Hematopoietic multipotent progenitor cell treated with erythropoietin and hydrocortisone succinate and interleukin-3 and kit ligand, for 15 days (in vitro differentiated cells): ENCODE measurements around the gene SMARCB1.
A peak's percentile ranks its signal among the peaks of the same experiment; 100 is the strongest.

Experiments
- DNase-seq: peaks from one replicate; pipeline ENCODE4 v3.0.0-alpha.2; 2015; ENCODE audit warnings: low spot score

Gene SMARCB1

DNA sequence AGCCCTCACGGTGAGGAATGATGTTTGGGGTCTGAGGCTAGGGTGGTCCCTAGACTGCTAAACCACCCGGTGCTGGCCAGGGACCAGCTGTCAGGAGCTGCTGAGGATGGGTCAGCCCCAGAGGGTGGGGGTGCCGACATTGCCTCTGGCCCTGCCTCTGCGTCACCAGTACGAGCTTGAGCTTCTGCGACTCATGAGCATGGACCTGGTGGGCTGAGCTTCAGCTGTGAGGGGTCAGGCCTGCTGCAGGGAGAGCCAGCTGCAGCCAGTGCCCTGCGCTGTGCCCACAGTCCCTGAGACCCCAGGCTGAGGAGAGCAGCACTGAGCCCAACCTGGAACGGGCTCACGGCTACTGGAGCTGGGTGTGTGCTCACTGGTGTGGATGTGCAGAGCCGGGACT lies 45.0 kb downstream of the SMARCB1 start:
- no peak for DNase-seq

DNA sequence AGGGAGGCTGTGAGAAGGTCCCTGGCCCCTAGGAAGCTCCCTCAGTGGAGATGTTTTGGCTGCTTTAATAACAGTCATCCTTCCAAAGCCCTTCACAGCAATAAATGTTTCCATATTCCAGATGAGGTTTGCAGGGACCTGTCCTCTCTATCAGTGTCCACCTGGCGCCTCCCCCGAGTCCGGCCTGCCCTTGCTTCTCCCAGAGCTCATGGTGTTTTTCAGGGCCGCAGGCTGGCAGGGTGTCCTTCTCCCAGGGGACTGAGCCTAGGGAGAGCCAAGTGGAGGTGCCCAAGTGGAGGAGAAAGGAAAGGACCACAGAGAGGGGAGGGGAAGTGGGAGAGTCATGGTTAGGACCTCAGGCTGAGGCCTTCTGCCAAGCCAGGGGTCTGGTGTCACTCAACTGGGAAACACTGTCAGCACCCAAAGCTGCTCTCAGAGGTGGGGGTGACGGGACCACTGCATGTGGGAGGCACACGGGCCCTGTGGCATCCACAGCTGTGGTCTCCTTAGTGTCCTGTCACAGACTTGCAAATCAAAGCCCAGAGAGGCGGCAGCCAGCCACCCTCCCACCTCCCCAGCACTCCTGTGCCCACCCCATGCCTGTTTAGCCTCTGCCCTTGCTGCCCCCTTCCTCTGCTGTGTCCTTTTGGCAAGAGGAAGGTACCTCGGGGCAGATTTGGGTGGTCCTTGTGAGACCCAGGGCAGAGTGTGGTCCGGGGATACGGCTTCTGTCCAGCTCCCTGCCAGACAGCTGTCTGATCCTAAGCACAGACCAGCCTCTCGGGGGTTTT lies 45.7 kb downstream of the SMARCB1 start:
- DNase-seq, result no peak

DNA sequence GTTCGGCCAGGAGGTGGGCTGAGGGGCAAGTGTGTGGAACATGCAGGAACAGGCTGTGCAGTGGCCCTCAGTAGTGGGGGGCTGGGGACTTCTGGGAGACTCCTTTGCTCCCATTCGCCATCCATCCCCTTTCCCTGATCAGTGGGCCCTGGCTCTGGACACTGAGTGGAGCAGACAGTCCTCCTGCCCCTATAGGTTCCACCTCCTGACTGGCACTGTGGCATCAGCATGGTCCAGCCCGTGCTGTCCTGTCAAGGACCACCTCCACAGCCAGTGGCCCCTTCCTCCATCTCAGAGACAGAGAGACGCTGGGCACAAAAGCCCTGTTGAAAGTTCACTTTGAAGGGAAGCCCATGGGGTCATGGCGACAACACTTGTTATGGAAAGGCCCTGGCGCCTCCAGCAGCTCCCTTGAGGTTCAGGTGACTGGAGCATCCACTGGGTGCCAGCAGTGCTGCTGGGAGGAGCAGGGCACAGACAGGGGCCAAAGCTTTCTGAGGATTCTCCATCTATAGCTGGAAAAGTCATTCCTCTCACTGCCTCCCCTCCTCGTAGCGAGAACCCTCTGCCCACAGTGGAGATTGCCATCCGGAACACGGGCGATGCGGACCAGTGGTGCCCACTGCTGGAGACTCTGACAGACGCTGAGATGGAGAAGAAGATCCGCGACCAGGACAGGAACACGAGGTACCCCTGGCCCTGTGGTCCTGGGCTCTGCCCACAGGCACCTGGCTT lies 46.4 kb downstream of the SMARCB1 start:
- no peak for DNase-seq

DNA sequence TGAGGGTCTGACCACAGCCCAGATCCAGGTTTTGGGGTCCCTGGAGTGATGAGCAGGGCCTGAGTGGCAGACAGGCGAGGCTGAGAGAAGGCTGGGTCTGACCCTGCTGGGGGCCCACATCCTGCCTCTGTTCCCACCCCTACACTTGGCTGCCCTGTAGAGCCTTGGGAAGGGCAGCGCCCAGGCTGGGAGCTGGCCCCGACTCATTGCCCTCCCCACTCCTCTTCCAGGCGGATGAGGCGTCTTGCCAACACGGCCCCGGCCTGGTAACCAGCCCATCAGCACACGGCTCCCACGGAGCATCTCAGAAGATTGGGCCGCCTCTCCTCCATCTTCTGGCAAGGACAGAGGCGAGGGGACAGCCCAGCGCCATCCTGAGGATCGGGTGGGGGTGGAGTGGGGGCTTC lies 47.1 kb downstream of the SMARCB1 start:
- DNase-seq, result no peak

DNA sequence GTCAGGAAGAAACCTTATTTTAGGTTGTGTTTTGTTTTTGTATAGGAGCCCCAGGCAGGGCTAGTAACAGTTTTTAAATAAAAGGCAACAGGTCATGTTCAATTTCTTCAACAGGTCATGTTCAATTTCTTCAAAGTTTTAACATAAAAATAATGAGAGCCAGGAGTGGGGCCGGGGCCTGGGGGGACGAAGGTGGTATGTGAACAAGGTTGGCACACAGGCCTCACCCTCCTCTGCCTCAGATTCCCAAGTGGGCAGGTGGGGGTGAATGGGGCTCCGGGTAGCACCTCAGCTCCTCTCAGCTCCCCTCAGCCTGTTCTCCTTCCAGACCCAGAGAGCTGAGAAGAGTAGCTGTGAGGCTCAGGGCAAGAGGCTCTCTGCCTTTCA lies 47.6 kb downstream of the SMARCB1 start:
- no peak for DNase-seq

DNA sequence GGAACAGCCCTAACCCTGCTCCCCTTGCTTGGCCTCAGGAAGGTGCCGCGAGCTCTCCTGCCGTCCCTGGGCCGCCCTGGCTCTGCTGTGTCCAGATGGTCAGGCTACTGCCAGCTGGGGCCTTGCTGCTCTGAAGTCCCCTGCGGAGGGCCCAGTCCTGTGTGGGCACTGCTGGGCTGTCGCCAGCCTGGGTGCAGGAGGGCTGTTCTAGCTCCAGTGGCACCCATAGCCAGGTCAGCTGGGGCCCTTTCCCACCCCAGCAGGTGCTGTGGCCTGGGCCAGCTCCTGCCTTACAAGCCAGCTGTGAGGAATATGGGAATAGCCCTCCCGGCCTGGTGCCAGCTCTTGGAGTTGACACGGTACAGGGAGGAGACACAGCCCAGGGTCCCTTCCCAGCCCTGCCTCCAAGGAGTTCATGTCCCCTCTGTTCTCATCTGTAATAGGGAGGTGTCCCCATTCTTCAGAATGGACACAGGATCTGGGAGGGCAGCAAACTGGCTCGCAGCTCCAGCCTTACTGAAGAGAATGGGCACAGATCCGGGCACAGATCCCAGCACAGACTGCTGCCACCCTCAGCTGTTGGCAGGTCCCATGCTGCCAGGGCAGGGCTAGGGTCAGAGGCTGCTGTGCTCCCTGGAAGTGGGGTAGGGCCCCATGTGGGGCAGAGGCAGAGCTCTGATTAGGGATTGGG lies 48.2 kb downstream of the SMARCB1 start:
- no peak for DNase-seq

DNA sequence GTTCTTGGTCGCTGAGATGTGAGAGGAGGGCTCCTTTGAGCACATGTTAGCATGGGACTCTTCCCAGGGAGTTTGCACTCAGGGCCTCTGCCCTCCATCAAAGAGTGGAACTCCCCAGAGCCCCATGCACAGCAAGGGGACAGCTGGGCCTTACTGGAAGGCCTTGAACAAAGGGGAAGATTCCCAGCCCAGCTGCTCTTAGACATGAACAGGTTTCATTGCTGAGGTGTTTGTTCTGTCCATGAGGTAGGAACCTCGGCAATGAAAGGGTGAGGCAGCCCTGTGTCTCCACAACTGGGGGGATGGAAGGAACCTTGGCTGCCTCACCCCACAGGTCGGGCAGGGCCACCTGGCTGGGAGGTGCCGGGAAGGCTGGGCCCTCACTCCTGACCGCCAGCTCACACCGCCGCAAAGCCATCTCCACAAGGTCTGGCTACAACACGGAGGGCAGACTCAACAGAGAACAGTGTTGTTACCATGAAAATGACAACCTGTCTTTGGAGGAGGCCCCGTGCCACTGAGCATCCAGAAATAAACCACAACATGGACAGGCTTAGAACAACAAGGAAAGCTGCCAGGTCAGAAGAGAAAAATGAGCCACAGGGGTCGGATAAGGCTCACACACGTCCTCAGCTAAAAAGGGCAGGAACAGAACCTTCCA lies 48.8 kb downstream of the SMARCB1 start:
- DNase-seq, result no peak

DNA sequence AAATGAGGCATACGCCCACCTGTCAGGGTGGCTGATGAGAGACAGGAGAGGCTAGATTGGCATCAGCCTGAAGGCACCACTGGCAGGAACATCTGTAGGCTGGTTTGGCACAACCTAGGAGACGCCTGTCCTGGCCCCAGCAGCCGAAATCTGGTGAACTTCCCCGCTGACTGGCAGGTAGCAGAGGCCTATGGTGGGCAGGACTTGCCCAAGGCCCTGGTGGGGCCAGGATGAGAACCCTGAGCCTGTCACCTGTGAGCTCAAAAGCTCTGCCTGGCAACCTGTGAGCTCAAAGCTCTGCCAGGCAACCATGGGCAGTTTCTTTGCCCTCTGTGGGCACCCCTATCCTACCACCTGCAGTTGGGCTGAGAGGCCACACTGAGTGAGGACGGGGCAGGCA lies 49.5 kb downstream of the SMARCB1 start:
- DNase-seq, result no peak

DNA sequence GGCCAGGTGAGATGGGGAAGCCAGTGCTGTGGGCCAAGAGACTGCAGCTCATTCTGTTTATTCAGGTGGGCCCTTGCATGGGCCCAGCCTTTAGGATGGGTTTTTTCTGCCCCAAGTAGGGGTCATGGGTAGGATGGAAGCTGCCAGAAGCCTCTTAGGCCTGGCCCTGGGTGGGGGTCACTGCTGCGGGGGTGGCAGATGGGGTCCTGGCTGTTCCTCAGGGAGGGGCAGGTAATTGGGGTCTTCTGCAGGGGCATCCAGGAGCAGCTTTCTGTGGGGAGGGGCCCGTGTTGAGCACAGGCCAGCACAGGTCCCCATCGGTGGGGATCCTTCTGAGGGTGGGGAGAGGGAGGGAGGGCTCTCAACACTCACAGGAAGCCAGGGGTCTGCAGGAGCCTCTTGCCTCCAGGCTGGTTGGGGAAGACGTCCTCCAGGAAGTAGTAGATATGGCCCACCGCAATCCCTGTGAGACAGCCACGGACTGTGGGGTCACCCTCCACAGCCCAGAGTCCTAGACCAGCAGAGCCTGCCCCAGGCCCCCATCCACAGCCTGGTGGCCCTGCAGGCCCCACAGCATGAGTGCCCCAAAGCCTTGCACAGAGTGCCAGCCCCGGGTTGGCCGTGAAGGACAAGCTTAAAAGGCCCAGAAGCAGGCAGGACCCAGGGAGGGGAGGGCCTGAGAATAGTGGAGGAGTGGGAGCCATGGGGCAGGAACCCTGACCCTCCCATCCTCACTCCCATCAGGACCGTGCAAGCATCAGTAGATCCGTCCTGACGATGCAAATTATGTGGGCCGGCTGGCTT lies 50.1 kb downstream of the SMARCB1 start:
- DNase-seq, result no peak

DNA sequence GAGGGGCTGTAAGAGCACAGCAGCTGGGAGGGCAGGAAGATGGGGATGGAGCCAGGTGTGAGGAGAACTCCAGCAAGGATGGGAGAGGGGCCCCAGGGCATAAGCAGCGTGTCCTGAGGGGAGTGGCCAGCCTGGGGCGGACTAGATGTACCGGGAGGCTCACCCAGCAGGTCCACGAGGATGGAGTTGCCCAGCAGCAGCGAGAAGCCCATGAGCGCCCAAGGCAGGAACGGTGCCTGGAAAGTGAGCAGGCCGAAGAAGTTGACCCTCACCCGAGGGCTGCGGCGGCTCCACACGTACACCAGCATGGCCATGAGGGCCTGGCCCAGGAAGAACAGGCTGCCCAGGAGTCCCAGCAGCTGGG lies 50.7 kb downstream of the SMARCB1 start:
- DNase-seq, result no peak

DNA sequence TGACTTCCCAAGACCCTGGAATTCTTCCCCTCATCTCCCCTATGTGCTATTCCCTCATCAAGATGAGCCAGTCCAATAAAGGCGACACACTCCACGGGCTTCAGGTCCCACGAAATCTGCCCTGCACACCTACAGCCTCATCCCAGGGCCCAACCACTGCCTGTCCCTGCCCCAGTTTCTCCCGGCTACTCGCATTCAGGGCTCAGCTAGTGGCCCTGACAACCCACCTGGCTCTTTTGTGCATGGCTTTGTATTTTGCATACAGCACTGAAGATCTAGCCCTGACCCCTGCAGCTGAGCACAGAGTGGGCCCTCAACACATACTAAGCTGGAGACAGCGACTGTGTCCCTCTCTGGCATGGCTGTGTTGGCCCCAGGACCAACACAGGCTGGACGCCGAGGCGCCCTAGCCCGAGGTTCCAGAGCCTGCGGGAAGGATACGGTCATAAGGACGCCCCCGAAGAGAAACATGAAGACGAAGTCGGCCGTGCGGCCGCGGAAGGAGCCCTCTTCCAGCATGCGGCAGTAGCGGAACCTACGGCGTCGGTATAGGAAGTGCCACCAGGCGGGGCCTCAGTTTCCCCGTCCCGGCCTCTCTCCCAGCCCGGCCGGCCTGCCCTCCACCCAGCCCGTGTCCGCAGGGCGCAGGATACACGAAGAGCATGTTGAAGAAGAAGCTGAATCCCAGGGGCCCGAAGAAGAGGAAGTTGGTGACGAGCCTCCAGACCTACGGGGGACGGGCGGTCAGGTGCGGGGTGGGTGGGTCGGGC lies 51.3 kb downstream of the SMARCB1 start:
- no peak for DNase-seq

DNA sequence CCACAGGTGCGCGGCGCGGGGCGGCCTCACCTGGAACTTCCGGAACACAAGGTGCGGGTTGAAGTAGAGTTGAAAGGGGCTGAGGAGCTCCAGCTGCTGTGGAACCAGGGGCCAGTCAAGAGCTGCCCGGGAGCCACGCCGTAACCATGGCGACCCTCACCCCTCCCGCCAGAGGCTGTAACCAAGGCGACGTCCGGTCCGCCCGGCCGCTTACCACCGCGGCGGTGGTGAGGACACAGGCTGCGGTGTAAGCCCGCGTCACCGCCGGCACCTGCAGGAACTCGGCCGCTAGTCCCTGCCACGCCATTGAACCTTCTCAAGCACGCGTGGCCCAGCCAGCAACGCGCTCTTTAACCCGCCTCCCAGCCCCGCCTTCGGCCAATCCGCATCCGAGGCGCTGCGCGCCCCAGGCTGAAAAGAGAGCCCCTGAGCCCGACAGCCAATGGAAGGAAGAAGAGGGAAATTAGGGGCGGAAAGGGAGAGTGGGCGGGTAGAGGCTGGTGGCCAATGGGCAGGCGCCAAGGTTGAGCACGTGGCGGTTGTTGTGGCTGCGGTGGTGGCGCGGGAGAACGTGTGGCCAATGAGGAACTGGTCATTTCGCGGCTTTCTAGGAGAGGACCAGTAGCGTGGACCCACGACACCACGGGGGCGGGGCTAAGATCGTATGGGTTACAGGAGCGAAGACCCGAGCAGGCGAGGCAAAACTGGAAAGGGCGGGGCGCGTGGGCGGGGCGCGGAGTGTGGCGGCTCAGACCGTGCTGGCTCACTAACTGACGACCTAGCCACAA lies 52.1 kb downstream of the SMARCB1 start, which contains the start of gene DERL3:
DERL3 (minus strand) TSS at position 326 of the 788 bp plus-strand sequence; CDS start at position 307, 19 bp downstream.
- DNase-seq, result peak; percentile 93

DNA sequence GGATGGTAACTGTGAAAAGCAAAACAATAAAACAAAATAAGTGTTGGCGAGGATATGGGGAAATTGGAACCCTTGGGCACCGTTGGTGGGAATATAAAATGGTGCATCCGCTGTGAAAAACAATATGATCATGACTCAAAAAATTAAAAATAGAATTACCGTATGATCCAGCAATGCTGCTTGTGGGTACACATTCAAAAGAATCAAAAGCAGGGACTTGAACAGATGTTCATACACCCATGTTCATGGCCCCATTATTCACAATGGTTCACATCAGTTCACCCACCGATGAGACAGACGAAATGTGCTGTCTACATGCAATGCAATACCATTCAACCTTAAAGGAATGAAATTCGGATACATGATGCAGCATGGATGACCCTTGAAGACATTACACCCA lies 53.3 kb downstream of the SMARCB1 start:
- DNase-seq, result no peak

DNA sequence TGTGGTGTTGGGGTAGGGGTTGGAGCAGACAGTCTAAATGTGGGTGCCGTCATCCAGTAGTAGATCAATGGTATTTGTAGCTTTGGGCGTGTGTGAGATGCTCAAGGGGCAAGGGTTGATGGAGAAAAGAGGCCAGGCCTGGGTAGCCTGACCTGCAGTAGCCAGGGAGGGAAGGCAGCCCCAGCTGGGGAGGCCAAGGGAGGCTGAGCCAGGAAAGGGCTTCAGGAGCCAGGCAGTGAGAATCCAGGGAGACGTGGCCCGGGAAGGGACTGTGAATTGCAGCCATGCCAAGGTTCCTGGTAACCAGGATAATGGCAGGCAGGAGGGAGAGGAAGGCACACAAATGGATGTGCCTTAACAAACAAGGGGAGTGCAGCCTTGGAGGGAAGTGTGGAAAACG lies 54.5 kb downstream of the SMARCB1 start:
- no peak for DNase-seq

DNA sequence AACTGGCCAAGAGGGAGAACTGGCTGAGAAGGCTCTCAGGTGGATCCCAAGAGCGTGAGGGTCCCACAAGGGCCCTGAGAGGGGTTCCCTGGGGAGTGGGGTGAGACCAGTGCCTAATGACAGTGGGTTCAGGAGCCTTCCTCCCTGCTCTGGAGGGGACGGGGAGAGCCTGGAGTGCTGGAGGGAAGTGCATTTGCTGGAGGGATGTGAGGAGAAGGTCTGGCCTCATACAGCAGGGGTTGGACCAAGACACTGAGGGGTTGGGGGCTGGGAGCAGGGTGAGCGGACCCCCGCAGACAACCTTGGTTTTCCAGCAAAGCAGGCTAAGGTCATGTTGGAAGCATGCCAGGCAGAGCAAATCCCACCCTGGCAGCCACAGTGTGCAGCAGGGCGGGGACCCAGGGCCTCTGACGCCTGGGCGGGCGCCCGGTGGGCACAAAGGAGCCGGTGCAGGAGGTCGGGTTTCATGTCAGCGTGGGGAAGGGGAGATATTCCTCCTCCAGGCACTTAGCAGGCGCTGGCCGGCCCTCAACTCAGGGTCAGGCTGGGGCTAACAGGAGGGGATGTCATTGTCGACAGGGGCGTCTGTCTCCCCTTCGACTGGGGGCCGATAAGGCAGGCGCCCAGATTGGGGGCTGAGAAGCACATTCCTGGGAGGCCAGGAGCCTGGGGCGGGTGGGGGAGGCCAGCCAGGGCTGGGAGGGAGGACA lies 55.1 kb downstream of the SMARCB1 start:
- DNase-seq, result no peak

DNA sequence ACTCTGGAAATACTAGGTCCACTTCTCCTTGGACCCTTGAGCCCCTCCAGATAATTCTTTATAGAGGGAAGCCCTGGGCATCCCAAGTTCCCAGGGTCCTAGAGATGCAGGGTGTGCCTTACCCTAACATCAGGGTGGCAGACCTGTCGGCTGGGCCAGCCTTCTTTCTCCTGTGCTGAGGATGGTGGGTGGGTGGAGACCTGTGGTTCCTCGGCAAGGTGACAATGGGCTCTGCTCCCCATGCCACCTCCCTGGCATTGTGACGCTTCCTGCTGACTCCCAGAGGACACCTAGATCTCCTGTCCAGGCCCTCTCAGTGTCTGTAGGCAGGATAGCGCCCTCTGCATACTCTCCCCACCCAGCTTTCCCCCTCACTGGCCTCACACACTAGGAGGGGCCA lies 55.8 kb downstream of the SMARCB1 start:
- DNase-seq, result no peak

DNA sequence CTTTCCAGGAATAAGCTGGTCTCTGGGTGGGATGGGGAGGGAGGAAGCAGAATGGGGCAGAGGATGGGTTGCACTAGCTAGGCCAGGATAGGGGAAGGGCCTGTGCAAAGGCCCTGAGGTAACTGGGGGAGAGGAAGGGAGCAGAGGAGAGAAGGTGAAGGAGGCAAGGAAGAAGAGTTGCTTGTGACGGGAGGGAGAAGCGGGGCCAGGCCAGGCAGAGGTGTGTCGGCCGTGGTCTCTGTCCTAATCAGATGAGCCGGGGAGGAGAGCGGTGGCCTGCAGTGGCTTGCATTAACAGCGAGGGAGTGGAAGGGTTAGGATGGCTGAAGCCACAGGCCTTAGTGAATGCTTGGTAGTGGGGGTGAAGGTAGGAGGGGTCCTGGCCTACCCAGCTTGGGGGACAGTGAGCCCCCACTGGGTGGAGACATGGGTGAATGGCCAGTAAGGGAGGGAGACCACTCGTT lies 58.0 kb downstream of the SMARCB1 start:
- no peak for DNase-seq

DNA sequence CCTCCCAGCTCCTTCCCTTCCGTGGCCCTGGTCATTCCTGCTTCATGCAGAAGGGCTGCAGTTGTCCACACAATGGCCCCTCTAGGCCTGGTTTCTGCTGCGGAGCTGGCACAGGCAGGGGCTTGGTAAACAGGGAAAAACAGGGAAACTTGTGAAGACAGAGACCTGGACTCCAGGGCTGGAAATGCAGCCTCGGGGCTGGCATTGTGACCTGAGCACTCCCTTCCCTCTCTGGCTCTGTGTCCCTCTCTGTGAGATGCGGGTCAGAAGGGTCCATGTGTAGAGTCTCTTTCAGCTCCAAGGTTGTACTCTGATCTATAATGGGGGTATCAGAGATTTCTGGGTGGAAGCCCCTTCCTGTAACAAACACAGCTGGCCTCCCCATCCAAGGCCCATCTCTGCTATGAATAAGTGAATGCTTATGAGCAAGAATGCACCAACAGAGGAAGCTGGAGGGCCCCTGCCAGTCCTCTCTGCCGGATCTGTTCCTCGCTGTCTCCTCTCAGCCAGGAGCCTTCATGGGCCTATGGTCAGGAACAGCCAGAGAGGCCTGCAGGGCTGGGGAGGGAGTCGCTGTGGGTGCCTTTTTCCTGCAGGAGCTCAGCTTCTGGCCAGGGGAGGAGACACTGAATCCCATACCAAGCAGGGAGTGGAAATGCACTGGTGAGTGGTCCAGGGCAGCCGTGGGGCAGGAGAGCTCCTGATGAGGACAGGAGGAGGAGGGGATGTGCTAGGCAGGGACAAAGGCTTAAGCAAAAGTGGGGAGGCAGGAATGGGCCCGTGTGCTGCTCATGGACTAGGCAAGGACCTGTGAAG lies 58.7 kb downstream of the SMARCB1 start:
- no peak for DNase-seq
